BE2C (cell line): ENCODE results near the gene ITPK1.

Source experiments
- DNase-seq: peaks from one replicate; pipeline ENCODE4 v3.0.0-alpha.2; 2020
- H3K27me3 ChIP-seq: fragments of 250-450 bp; sonication (Bioruptor Pico); 2 replicates; pipeline ENCODE4 v1.5.1; 2020; ENCODE audit warnings: mild to moderate bottlenecking
- H3K36me3 ChIP-seq: fragments of 250-450 bp; sonication (Bioruptor Pico); 2 replicates; pipeline ENCODE4 v1.5.1; 2020; ENCODE audit warnings: mild to moderate bottlenecking
- H3K4me1 ChIP-seq: fragments of 250-450 bp; sonication (Bioruptor Pico); 2 replicates; pipeline ENCODE4 v1.5.1; 2020
- H3K4me3 ChIP-seq: 2 replicates; pipeline ENCODE4 v1.5.1; 2011; ENCODE audit warnings: low read depth, low read length
- H3K9me3 ChIP-seq: fragments of 250-450 bp; sonication (Bioruptor Pico); 2 replicates; pipeline ENCODE4 v1.5.1; 2020
- CTCF ChIP-seq: IDR thresholded peaks from 2 replicates; pipeline ENCODE4 v1.5.1; 2012; ENCODE audit warnings: mild to moderate bottlenecking, low read depth, low read length

ITPK1 gene

GRCh38 chr14:92902191-92902590, 213.5 kb downstream of the ITPK1 start:
- H3K27me3 ChIP-seq = no peaks in the 10 kb centered on the region
- H3K9me3 ChIP-seq = 0 out of 2 replicates have a peak, but pooled peaks cover 3% of the 10 kb centered on the region
- no peak for TF ChIP-seq CTCF
- DNase-seq = no peak
- H3K36me3 ChIP-seq = no peaks in the 10 kb centered on the region
- peaks cover 17% of the 10 kb centered on the region for H3K4me1 ChIP-seq
- H3K4me3 ChIP-seq = no peak overlapping the region

- no peak for TF ChIP-seq CTCF
- H3K36me3 ChIP-seq = no peaks in the 10 kb centered on the region
- H3K27me3 ChIP-seq = no peaks in the 10 kb centered on the region
- H3K9me3 ChIP-seq = 0 out of 2 replicates have a peak, but pooled peaks cover 3% of the 10 kb centered on the region
- H3K4me1 ChIP-seq = peaks cover 6% of the 10 kb centered on the region
- DNase-seq = no peak
- no peak overlapping the region for H3K4me3 ChIP-seq
Measured at GRCh38 chr14:92900660-92901059, 215.1 kb downstream of the ITPK1 start.

GRCh38 chr14:92898566-92899131, 217.1 kb downstream of the ITPK1 start:
- Histone ChIP-seq H3K27me3 (no peaks in the 10 kb centered on the region), H3K9me3 (0 out of 2 replicates have a peak, but pooled peaks cover 3% of the 10 kb centered on the region), H3K4me1 (no peaks in the 10 kb centered on the region; the same call in 1 of the 2 replicates), H3K4me3 (no peak overlapping the region), H3K36me3 (no peaks in the 10 kb centered on the region)
- DNase-seq = no peak
- TF ChIP-seq CTCF = no peak

DNA sequence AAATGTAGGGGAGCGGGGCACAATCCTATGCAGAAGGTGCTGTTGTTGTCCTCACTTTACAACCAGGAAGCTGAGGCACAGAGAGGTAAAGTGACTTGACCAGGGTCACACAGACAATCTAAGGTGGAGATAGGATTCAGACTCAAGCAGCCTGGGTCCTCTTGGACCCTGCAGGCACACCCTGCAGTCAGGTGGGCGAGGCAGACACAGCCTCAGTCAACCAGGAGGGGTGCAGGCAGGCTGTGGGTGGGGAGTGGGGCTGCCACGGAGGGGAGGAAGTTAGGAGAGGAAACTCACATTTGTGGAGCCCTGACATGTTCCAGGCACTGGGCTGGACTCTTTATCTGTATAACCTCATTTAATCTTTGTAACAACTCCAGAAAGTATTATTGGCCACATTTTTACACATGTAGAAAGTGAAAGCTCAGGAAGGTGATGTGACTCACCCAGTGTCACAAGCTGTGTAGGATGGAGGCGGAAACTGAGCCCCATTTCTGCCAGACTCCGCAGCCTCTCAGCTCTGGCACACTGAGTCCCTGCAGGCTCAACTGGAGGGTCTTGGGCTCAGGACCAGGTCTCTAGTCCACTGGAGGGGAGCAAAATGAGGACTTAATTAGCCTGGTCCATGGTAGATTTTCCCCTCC, 217.7 kb downstream of the ITPK1 start:
- Histone ChIP-seq H3K36me3 (no peaks in the 10 kb centered on the region), H3K9me3 (peaks cover 3% of the 10 kb centered on the region; the same call in 1 of the 2 replicates), H3K4me3 (no peak overlapping the region), H3K4me1 (no peaks in the 10 kb centered on the region; the same call in 1 of the 2 replicates), H3K27me3 (no peaks in the 10 kb centered on the region)
- no peak for TF ChIP-seq CTCF
- no peak for DNase-seq

DNA sequence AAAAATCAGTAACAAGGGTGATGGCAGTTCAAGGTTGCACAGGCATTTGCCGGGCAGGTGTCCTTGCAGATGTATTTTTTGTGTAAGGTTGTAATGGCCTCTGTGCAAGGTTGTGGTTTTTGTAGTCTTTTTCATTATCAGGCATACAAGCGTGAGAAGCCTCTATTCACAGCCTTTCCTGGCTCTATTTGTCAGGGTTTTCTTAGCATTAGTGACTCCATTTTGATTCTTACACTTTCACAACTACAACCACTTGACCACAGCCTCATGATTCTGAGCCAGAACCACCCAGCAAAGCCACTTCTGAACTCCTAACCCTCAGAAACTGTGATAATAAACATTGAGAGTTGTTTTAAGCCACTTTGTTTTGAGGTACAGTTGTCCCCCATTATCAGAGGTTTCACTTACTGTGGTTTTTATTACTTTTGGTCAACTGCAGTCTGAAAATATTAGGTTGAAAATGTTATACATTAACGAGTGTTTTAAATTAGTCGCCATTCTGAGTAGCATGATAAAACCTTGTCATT, 220.3 kb downstream of the ITPK1 start:
- TF ChIP-seq CTCF = no peak
- no peaks in the 10 kb centered on the region for H3K27me3 ChIP-seq

GRCh38 chr14:92892589-92892988, 223.1 kb downstream of the ITPK1 start:
- H3K27me3 ChIP-seq = no peaks in the 10 kb centered on the region
- no peak for TF ChIP-seq CTCF
- DNase-seq = no peak
- no peak overlapping the region for H3K4me3 ChIP-seq
- H3K9me3 ChIP-seq = no peaks in the 10 kb centered on the region; the same call in none of the 2 replicates
- H3K4me1 ChIP-seq = peaks cover 10% of the 10 kb centered on the region
- H3K36me3 ChIP-seq = no peaks in the 10 kb centered on the region

More for the DNA sequence above, 220.3 kb downstream of the ITPK1 start:
- H3K4me3 ChIP-seq = no peak overlapping the region
- DNase-seq = no peak
- no peaks in the 10 kb centered on the region for H3K36me3 ChIP-seq
- no peaks in the 10 kb centered on the region; the same call in none of the 2 replicates for H3K9me3 ChIP-seq
- H3K4me1 ChIP-seq = peaks cover 10% of the 10 kb centered on the region
